GM21825 (cell line): ENCODE data around the gene CTNNA2.

Source experiments
- ATAC-seq: cut with Tn5 transposase; IDR thresholded peaks from one replicate; pipeline ENCODE4 v1.9.1; 2021; ENCODE audit warnings: mild to moderate bottlenecking, moderate library complexity; ENCODE audit not compliant: unreplicated experiment

The CTNNA2 gene

GRCh38 chr2:80252294-80252986 is 739.6 kb downstream of the CTNNA2 start:
- ATAC-seq, result no peak

- no peak for ATAC-seq
Measured at GRCh38 chr2:80255918-80256781, 743.3 kb downstream of the CTNNA2 start.

GRCh38 chr2:80256782-80257167 is 743.9 kb downstream of the CTNNA2 start:
- no peak for ATAC-seq

- ATAC-seq, result no peak
Measured at GRCh38 chr2:80257450-80257849, 744.6 kb downstream of the CTNNA2 start.

- no peak for ATAC-seq
Measured at GRCh38 chr2:80258341-80258740, 745.5 kb downstream of the CTNNA2 start.

GRCh38 chr2:80258793-80259192 is 745.9 kb downstream of the CTNNA2 start:
- no peak for ATAC-seq

GRCh38 chr2:80259292-80259691 is 746.4 kb downstream of the CTNNA2 start:
- no peak for ATAC-seq

GRCh38 chr2:80266231-80266630 is 753.4 kb downstream of the CTNNA2 start:
- ATAC-seq, result no peak

GRCh38 chr2:80269806-80270205 is 757.0 kb downstream of the CTNNA2 start:
- ATAC-seq, result no peak

GRCh38 chr2:80280598-80280997 is 767.7 kb downstream of the CTNNA2 start:
- no peak for ATAC-seq

GRCh38 chr2:80281049-80281448 is 768.2 kb downstream of the CTNNA2 start:
- ATAC-seq, result no peak

- no peak for ATAC-seq
Measured at GRCh38 chr2:80288576-80288975, 775.7 kb downstream of the CTNNA2 start.

- no peak for ATAC-seq
Measured at GRCh38 chr2:80291656-80292055, 778.8 kb downstream of the CTNNA2 start.

- ATAC-seq, result no peak
Measured at GRCh38 chr2:80292474-80292873, 779.6 kb downstream of the CTNNA2 start.

GRCh38 chr2:80293039-80293438 is 780.2 kb downstream of the CTNNA2 start:
- no peak for ATAC-seq

- no peak for ATAC-seq
Measured at GRCh38 chr2:80298954-80299353, 786.1 kb downstream of the CTNNA2 start.

GRCh38 chr2:80299661-80300060 is 786.8 kb downstream of the CTNNA2 start:
- no peak for ATAC-seq

GRCh38 chr2:80300346-80300745 is 787.5 kb downstream of the CTNNA2 start:
- no peak for ATAC-seq

- ATAC-seq, result no peak
Measured at GRCh38 chr2:80300954-80301353, 788.1 kb downstream of the CTNNA2 start.

GRCh38 chr2:80302001-80302313 is 789.1 kb downstream of the CTNNA2 start:
- ATAC-seq, result no peak

GRCh38 chr2:80302314-80303005 is 789.6 kb downstream of the CTNNA2 start:
- ATAC-seq, result no peak
